HL-60 (cell line): ENCODE measurements around the gene RAPGEF4.

Experiments used
- POLR2AphosphoS5 ChIP-seq: IDR thresholded peaks from 2 replicates; pipeline ENCODE4 v1.6.1; 2012; ENCODE audit warnings: low read depth
- TF ChIP-seq, protein P1 (sequence below): IDR thresholded peaks from one replicate; pipeline ENCODE4 v1.5.1; 2011; ENCODE audit warnings: low read length, control low read depth, inconsistent platforms; ENCODE audit not compliant: insufficient read depth
- TF ChIP-seq, protein P2 (sequence below): IDR thresholded peaks from 2 replicates; pipeline ENCODE4 v1.6.1; 2012; ENCODE audit warnings: low read depth; ENCODE audit not compliant: insufficient replicate concordance

DNA sequence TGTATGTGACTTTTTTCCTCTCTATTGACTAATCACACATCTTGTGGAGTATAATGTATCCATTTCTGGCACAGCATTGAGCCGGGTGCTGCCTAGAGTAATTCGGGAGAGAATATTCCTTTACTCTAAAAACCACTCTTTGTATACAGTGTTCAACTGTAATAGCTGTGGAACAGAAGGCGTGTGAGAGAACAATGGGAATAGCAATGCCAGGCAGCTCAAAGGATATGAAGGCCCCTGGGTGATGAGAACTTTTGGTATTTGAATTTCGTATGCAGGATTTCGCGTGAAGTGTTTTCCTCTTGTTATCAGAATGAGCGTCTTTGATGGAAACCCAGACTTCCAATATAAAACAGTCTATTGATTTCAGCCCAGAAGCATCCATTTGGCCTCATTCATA is 255.4 kb downstream of the RAPGEF4 start:
- TF ChIP-seq, protein P1, sequence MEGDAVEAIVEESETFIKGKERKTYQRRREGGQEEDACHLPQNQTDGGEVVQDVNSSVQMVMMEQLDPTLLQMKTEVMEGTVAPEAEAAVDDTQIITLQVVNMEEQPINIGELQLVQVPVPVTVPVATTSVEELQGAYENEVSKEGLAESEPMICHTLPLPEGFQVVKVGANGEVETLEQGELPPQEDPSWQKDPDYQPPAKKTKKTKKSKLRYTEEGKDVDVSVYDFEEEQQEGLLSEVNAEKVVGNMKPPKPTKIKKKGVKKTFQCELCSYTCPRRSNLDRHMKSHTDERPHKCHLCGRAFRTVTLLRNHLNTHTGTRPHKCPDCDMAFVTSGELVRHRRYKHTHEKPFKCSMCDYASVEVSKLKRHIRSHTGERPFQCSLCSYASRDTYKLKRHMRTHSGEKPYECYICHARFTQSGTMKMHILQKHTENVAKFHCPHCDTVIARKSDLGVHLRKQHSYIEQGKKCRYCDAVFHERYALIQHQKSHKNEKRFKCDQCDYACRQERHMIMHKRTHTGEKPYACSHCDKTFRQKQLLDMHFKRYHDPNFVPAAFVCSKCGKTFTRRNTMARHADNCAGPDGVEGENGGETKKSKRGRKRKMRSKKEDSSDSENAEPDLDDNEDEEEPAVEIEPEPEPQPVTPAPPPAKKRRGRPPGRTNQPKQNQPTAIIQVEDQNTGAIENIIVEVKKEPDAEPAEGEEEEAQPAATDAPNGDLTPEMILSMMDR: no peak
- TF ChIP-seq POLR2AphosphoS5: no peak
- TF ChIP-seq, protein P2, sequence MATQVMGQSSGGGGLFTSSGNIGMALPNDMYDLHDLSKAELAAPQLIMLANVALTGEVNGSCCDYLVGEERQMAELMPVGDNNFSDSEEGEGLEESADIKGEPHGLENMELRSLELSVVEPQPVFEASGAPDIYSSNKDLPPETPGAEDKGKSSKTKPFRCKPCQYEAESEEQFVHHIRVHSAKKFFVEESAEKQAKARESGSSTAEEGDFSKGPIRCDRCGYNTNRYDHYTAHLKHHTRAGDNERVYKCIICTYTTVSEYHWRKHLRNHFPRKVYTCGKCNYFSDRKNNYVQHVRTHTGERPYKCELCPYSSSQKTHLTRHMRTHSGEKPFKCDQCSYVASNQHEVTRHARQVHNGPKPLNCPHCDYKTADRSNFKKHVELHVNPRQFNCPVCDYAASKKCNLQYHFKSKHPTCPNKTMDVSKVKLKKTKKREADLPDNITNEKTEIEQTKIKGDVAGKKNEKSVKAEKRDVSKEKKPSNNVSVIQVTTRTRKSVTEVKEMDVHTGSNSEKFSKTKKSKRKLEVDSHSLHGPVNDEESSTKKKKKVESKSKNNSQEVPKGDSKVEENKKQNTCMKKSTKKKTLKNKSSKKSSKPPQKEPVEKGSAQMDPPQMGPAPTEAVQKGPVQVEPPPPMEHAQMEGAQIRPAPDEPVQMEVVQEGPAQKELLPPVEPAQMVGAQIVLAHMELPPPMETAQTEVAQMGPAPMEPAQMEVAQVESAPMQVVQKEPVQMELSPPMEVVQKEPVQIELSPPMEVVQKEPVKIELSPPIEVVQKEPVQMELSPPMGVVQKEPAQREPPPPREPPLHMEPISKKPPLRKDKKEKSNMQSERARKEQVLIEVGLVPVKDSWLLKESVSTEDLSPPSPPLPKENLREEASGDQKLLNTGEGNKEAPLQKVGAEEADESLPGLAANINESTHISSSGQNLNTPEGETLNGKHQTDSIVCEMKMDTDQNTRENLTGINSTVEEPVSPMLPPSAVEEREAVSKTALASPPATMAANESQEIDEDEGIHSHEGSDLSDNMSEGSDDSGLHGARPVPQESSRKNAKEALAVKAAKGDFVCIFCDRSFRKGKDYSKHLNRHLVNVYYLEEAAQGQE: no peak
